ENCODE measurements around the gene GALNTL6. TPM values are rescaled to one million over a fixed set of nuclear protein-coding genes. Genes with fewer than 3 reads are reported as not detected.

Gene GALNTL6
- polyA plus RNA-seq, 3 donors: 0.70 to 1.4 (median 0.87) TPM

GRCh38 chr4:172207886-172208285 lies 394.7 kb downstream of the GALNTL6 start:
- DNase-seq: no peak

- no peak for DNase-seq
Observed at GRCh38 chr4:172220679-172221078, 407.5 kb downstream of the GALNTL6 start.

GRCh38 chr4:172225457-172225856 lies 412.3 kb downstream of the GALNTL6 start:
- DNase-seq: no peak

- no peak for DNase-seq
Observed at GRCh38 chr4:172232966-172233365, 419.8 kb downstream of the GALNTL6 start.

- no peak for DNase-seq
Observed at GRCh38 chr4:172243551-172243950, 430.3 kb downstream of the GALNTL6 start.

- DNase-seq: no peak
Observed at GRCh38 chr4:172245516-172245915, 432.3 kb downstream of the GALNTL6 start.

GRCh38 chr4:172253409-172253808 lies 440.2 kb downstream of the GALNTL6 start:
- no peak for DNase-seq

- DNase-seq: no peak
Observed at GRCh38 chr4:172256820-172257219, 443.6 kb downstream of the GALNTL6 start.

GRCh38 chr4:172270397-172270796 lies 457.2 kb downstream of the GALNTL6 start:
- peak; percentile 11 for DNase-seq

GRCh38 chr4:172287117-172287516 lies 473.9 kb downstream of the GALNTL6 start:
- no peak for DNase-seq

- DNase-seq: no peak
Observed at GRCh38 chr4:172305698-172306097, 492.5 kb downstream of the GALNTL6 start.

GRCh38 chr4:172308078-172308477 lies 494.9 kb downstream of the GALNTL6 start:
- DNase-seq: no peak

- no peak for DNase-seq
Observed at GRCh38 chr4:172311682-172312081, 498.5 kb downstream of the GALNTL6 start.

- DNase-seq: no peak
Observed at GRCh38 chr4:172323288-172323687, 510.1 kb downstream of the GALNTL6 start.

GRCh38 chr4:172344308-172344938 lies 531.2 kb downstream of the GALNTL6 start:
- DNase-seq: no peak

GRCh38 chr4:172348426-172348825 lies 535.2 kb downstream of the GALNTL6 start:
- no peak for DNase-seq

- DNase-seq: no peak
Observed at GRCh38 chr4:172352356-172352755, 539.2 kb downstream of the GALNTL6 start.

GRCh38 chr4:172356016-172356415 lies 542.8 kb downstream of the GALNTL6 start:
- DNase-seq: no peak

GRCh38 chr4:172357006-172357540 lies 543.9 kb downstream of the GALNTL6 start:
- DNase-seq: no peak

- DNase-seq: no peak
Observed at GRCh38 chr4:172362569-172362968, 549.4 kb downstream of the GALNTL6 start.

GRCh38 chr4:172369471-172369959 lies 556.3 kb downstream of the GALNTL6 start:
- DNase-seq: no peak

GRCh38 chr4:172377486-172378140 lies 564.4 kb downstream of the GALNTL6 start:
- no peak for DNase-seq

- no peak for DNase-seq
Observed at GRCh38 chr4:172379834-172380233, 566.6 kb downstream of the GALNTL6 start.

All from renal pelvis (tissue), 4 donors.